ENCODE measurements around the gene BBS9. TPM values are rescaled to one million over a fixed set of nuclear protein-coding genes. Genes with fewer than 3 reads are reported as not detected.
A peak's percentile ranks its signal among the peaks of the same experiment; 100 is the strongest.

BBS9 gene
- total RNA-seq, result 23.4 TPM
- 9.0 TPM for polyA plus RNA-seq (ENCODE audit: insufficient read depth, low read depth, low replicate concordance)
- long read RNA-seq, donor 1, result 0 reads
- long read RNA-seq, donor 2, partial matches to known transcripts, result 0 of 1 reads
- long read RNA-seq, donor 2, other reads (novel, unspliced or antisense), result 0 of 1 reads
- long read RNA-seq, donor 3, result 0 reads
- long read RNA-seq, donor 4, result 0 reads
- long read RNA-seq, donor 5, result 0 reads
- long read RNA-seq, donor 6, partial matches to known transcripts, result 0 of 1 reads
- long read RNA-seq, donor 6, other reads (novel, unspliced or antisense), result 0 of 1 reads
- long read RNA-seq, donor 7, partial matches to known transcripts, result 1 of 8 reads
- long read RNA-seq, donor 7, other reads (novel, unspliced or antisense), result 7 of 8 reads
- long read RNA-seq, donor 8, partial matches to known transcripts, result 0 of 1 reads
- long read RNA-seq, donor 8, other reads (novel, unspliced or antisense), result 0 of 1 reads
- long read RNA-seq, donor 9, partial matches to known transcripts, result 0 of 1 reads
- long read RNA-seq, donor 9, other reads (novel, unspliced or antisense), result 0 of 1 reads
- long read RNA-seq, donor 10, full-length matches to known transcripts, result 1 of 1 reads
- long read RNA-seq, donor 10, partial matches to known transcripts, result 0 of 1 reads
- long read RNA-seq, donor 10, other reads (novel, unspliced or antisense), result 0 of 1 reads

- H3K9me3 ChIP-seq (ENCODE audit: control insufficient read depth in 2 of 3, insufficient read depth in 1 of 3, low read length in 3 of 3), result no peaks in the 10 kb centered on the region
- peak within 1 kb of the TSS; percentile 37 to 98 (median 79) for H3K9ac ChIP-seq (ENCODE audit: low read length in 3 of 3)
- DNase-seq (peak; percentile 96 to 98 (median 97)), FAIRE-seq (no peak)
- intact Hi-C loops (cut with DNase I), result no loop called here
- no peak for TF ChIP-seq CTCF (IDR thresholded peaks at IDR 0.05; ENCODE audit: borderline replicate concordance, extremely low read depth, insufficient read depth)
- H3K4me3 ChIP-seq (ENCODE audit: low read length in 3 of 3), result peak within 1 kb of the TSS; percentile 89 to 99 (median 98)
- peak within 1 kb of the TSS; percentile 88 to 91 for H3K27ac ChIP-seq (ENCODE audit: low read depth in 2 of 2, low read length in 2 of 2)
- H3K4me1 ChIP-seq (ENCODE audit: control insufficient read depth in 2 of 3, insufficient read depth in 2 of 3, low read depth in 1 of 3, low read length in 3 of 3), result peaks cover 0 to 11% (median 8%) of the 10 kb centered on the region in 3 donors
- no peaks in the 10 kb centered on the region for H3K27me3 ChIP-seq (ENCODE audit: control insufficient read depth, insufficient read depth, low read length)
- no peaks in the 10 kb centered on the region for H3K36me3 ChIP-seq (ENCODE audit: control insufficient read depth in 2 of 3, insufficient read depth in 3 of 3, low read length in 3 of 3)
Measured at GRCh38 chr7:33128990-33129805, at the start of gene BBS9. Gene BBS9, plus strand, starts transcription at chr7:33129564. Its CDS starts 16,689 bp downstream, at chr7:33146253.

GRCh38 chr7:33079763-33080690 is 49.3 kb upstream of the BBS9 start:
- H3K27me3 ChIP-seq (ENCODE audit: control insufficient read depth, insufficient read depth, low read length), result no peaks in the 10 kb centered on the region
- H3K9me3 ChIP-seq (ENCODE audit: control insufficient read depth in 2 of 3, insufficient read depth in 1 of 3, low read length in 3 of 3), result no peaks in the 10 kb centered on the region
- TF ChIP-seq CTCF (IDR thresholded peaks at IDR 0.05; ENCODE audit: borderline replicate concordance, extremely low read depth, insufficient read depth), result no peak
- no peak overlapping the region for H3K9ac ChIP-seq (ENCODE audit: low read length in 3 of 3)
- FAIRE-seq (no peak), DNase-seq (no peak)
- H3K36me3 ChIP-seq (ENCODE audit: control insufficient read depth in 2 of 3, insufficient read depth in 3 of 3, low read length in 3 of 3), result no peaks in the 10 kb centered on the region
- intact Hi-C loops (cut with DNase I), result no loop called here
- no peaks in the 10 kb centered on the region for H3K4me1 ChIP-seq (ENCODE audit: control insufficient read depth in 2 of 3, insufficient read depth in 2 of 3, low read depth in 1 of 3, low read length in 3 of 3)
- H3K27ac ChIP-seq (ENCODE audit: low read depth in 2 of 2, low read length in 2 of 2), result no peak overlapping the region
- no peak overlapping the region for H3K4me3 ChIP-seq (ENCODE audit: low read length in 3 of 3)

DNA sequence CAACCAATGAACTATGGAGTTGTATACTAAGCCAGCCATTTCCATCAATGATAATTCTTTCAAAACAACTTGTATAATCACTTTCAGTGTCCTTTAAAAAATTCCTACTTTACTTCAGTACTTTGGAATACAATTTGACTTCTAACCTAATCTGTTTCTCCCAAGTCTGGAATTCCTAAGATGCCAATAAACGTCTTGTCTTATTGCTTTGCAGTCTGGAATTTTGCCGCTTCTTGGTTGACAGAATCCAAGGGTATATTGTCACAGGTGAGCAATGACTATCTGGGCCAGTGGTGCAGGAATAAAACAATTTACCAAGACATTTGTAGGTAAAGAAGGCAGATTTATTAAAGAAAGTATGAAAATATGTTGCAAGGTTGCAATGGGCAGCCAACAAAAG is 42.0 kb upstream of the BBS9 start:
- DNase-seq (no peak), FAIRE-seq (no peak)
- H3K9me3 ChIP-seq (ENCODE audit: control insufficient read depth in 2 of 3, insufficient read depth in 1 of 3, low read length in 3 of 3), result no peaks in the 10 kb centered on the region
- TF ChIP-seq CTCF (IDR thresholded peaks at IDR 0.05; ENCODE audit: borderline replicate concordance, extremely low read depth, insufficient read depth), result no peak
- H3K9ac ChIP-seq (ENCODE audit: low read length in 3 of 3), result no peak overlapping the region
- no peak overlapping the region for H3K27ac ChIP-seq (ENCODE audit: low read depth in 2 of 2, low read length in 2 of 2)
- no peaks in the 10 kb centered on the region for H3K27me3 ChIP-seq (ENCODE audit: control insufficient read depth, insufficient read depth, low read length)
- H3K4me3 ChIP-seq (ENCODE audit: low read length in 3 of 3), result no peak overlapping the region
- intact Hi-C loops (cut with DNase I), result no loop called here
- no peaks in the 10 kb centered on the region for H3K36me3 ChIP-seq (ENCODE audit: control insufficient read depth in 2 of 3, insufficient read depth in 3 of 3, low read length in 3 of 3)
- no peaks in the 10 kb centered on the region for H3K4me1 ChIP-seq (ENCODE audit: control insufficient read depth in 2 of 3, insufficient read depth in 2 of 3, low read depth in 1 of 3, low read length in 3 of 3)

Measured in kidney (tissue), 22 donors.